Adipocyte (in vitro differentiated cells): ENCODE measurements around the gene FANCE.

Source experiments
- DNase-seq: peaks from one replicate; pipeline ENCODE4 v3.0.0-alpha.2; 2015; ENCODE audit warnings: low read depth
- H3K27me3 ChIP-seq: replicated peaks from 2 replicates; pipeline ENCODE4 v1.7.0; 2013; ENCODE audit warnings: mild to moderate bottlenecking, low read length, moderate library complexity; ENCODE audit not compliant: control insufficient read depth, insufficient read depth
- H3K36me3 ChIP-seq: 2 replicates; pipeline ENCODE4 v1.7.0; 2013; ENCODE audit warnings: low read length, mild to moderate bottlenecking, moderate library complexity; ENCODE audit not compliant: control insufficient read depth, insufficient read depth, severe bottlenecking
- H3K4me1 ChIP-seq: 2 replicates; pipeline ENCODE4 v1.7.0; 2013; ENCODE audit warnings: mild to moderate bottlenecking, low read length, moderate library complexity; ENCODE audit not compliant: control insufficient read depth, insufficient read depth
- H3K4me3 ChIP-seq: 2 replicates; pipeline ENCODE4 v1.7.0; 2013; ENCODE audit warnings: mild to moderate bottlenecking, low read length, moderate library complexity
- H3K9ac ChIP-seq: 2 replicates; pipeline ENCODE4 v1.7.0; 2013; ENCODE audit warnings: mild to moderate bottlenecking, low read length, moderate library complexity
- H3K9me3 ChIP-seq: 2 replicates; pipeline ENCODE4 v1.7.0; 2013; ENCODE audit warnings: mild to moderate bottlenecking, low read length, moderate library complexity; ENCODE audit not compliant: control insufficient read depth

The FANCE gene

GRCh38 chr6:35477551-35478179 is 25.5 kb downstream of the FANCE start:
- H3K4me1 ChIP-seq: no peaks in the 10 kb centered on the region
- H3K4me3 ChIP-seq: no peak overlapping the region
- no peak for DNase-seq
- H3K36me3 ChIP-seq: peaks cover 46% of the 10 kb centered on the region
- no peaks in the 10 kb centered on the region for H3K9me3 ChIP-seq
- no peaks in the 10 kb centered on the region for H3K27me3 ChIP-seq
- no peak overlapping the region for H3K9ac ChIP-seq

- no peak overlapping the region for H3K9ac ChIP-seq
- no peaks in the 10 kb centered on the region for H3K4me1 ChIP-seq
- no peaks in the 10 kb centered on the region for H3K9me3 ChIP-seq
- no peak for DNase-seq
- H3K27me3 ChIP-seq: no peaks in the 10 kb centered on the region
- no peak overlapping the region for H3K4me3 ChIP-seq
- peaks cover 44% of the 10 kb centered on the region for H3K36me3 ChIP-seq
Measured at GRCh38 chr6:35478259-35478658, 26.1 kb downstream of the FANCE start.

- H3K9me3 ChIP-seq: no peaks in the 10 kb centered on the region
- peaks cover 6% of the 10 kb centered on the region for H3K4me1 ChIP-seq
- no peak overlapping the region for H3K9ac ChIP-seq
- peaks cover 32% of the 10 kb centered on the region for H3K36me3 ChIP-seq
- no peak overlapping the region for H3K4me3 ChIP-seq
- H3K27me3 ChIP-seq: no peaks in the 10 kb centered on the region
- no peak for DNase-seq
Measured at GRCh38 chr6:35480176-35480575, 28.0 kb downstream of the FANCE start.

GRCh38 chr6:35481226-35481625 is 29.1 kb downstream of the FANCE start:
- H3K36me3 ChIP-seq: peaks cover 26% of the 10 kb centered on the region

GRCh38 chr6:35483062-35483461 is 30.9 kb downstream of the FANCE start:
- Histone ChIP-seq H3K27me3 (no peaks in the 10 kb centered on the region), H3K36me3 (peaks cover 25% of the 10 kb centered on the region), H3K4me3 (no peak overlapping the region), H3K9me3 (no peaks in the 10 kb centered on the region), H3K4me1 (peaks cover 24% of the 10 kb centered on the region), H3K9ac (no peak overlapping the region)
- no peak for DNase-seq

More at GRCh38 chr6:35481226-35481625, 29.1 kb downstream of the FANCE start:
- DNase-seq: no peak
- Histone ChIP-seq H3K27me3 (no peaks in the 10 kb centered on the region), H3K4me1 (peaks cover 15% of the 10 kb centered on the region), H3K9me3 (no peaks in the 10 kb centered on the region), H3K9ac (no peak overlapping the region), H3K4me3 (no peak overlapping the region)

- Histone ChIP-seq H3K4me3 (no peak overlapping the region), H3K9me3 (no peaks in the 10 kb centered on the region), H3K36me3 (peaks cover 21% of the 10 kb centered on the region), H3K9ac (no peak overlapping the region), H3K27me3 (no peaks in the 10 kb centered on the region), H3K4me1 (peaks cover 25% of the 10 kb centered on the region)
- no peak for DNase-seq
Measured at GRCh38 chr6:35483490-35483889, 31.4 kb downstream of the FANCE start.

- Histone ChIP-seq H3K36me3 (peaks cover 18% of the 10 kb centered on the region), H3K4me1 (peaks cover 25% of the 10 kb centered on the region), H3K9ac (no peak overlapping the region), H3K4me3 (no peak overlapping the region), H3K27me3 (no peaks in the 10 kb centered on the region), H3K9me3 (no peaks in the 10 kb centered on the region)
- DNase-seq: no peak
Measured at GRCh38 chr6:35483893-35484645, 31.9 kb downstream of the FANCE start.

- Histone ChIP-seq H3K36me3 (peaks cover 14% of the 10 kb centered on the region), H3K27me3 (no peaks in the 10 kb centered on the region), H3K9ac (no peak overlapping the region), H3K4me1 (peaks cover 25% of the 10 kb centered on the region), H3K4me3 (no peak overlapping the region), H3K9me3 (no peaks in the 10 kb centered on the region)
- DNase-seq: no peak
Measured at GRCh38 chr6:35484921-35485392, 32.8 kb downstream of the FANCE start.

GRCh38 chr6:35485402-35485877 is 33.3 kb downstream of the FANCE start:
- peak overlapping the region; percentile 37 for H3K4me3 ChIP-seq
- H3K4me1 ChIP-seq: peaks cover 27% of the 10 kb centered on the region
- peaks cover 14% of the 10 kb centered on the region for H3K36me3 ChIP-seq
- DNase-seq: peak; percentile 42
- peak overlapping the region; percentile 71 for H3K9ac ChIP-seq
- H3K27me3 ChIP-seq: no peaks in the 10 kb centered on the region
- no peaks in the 10 kb centered on the region for H3K9me3 ChIP-seq

- H3K9me3 ChIP-seq: no peaks in the 10 kb centered on the region
- H3K4me1 ChIP-seq: peaks cover 29% of the 10 kb centered on the region
- no peaks in the 10 kb centered on the region for H3K27me3 ChIP-seq
- H3K9ac ChIP-seq: peak overlapping the region; percentile 71
- peaks cover 14% of the 10 kb centered on the region for H3K36me3 ChIP-seq
- H3K4me3 ChIP-seq: peak overlapping the region; percentile 37
- DNase-seq: no peak
Measured at GRCh38 chr6:35486005-35486925, 34.1 kb downstream of the FANCE start.
